Kidney glomerular epithelial cell (primary cell): Measurements from ENCODE around the gene SETBP1.

Experiments
- DNase-seq: peaks from one replicate; lab custom pipeline; 2025; lab: John Stamatoyannopoulos, UW

The SETBP1 gene

GRCh38 chr18:45069546-45069945 is 388.9 kb downstream of the SETBP1 start:
- no peak for DNase-seq

- DNase-seq, result no peak
Observed at GRCh38 chr18:45071956-45072355, 391.3 kb downstream of the SETBP1 start.

GRCh38 chr18:45073556-45073955 is 392.9 kb downstream of the SETBP1 start:
- DNase-seq, result no peak

- no peak for DNase-seq
Observed at GRCh38 chr18:45081566-45082181, 401.0 kb downstream of the SETBP1 start.

- DNase-seq, result no peak
Observed at GRCh38 chr18:45083226-45083855, 402.7 kb downstream of the SETBP1 start.

- DNase-seq, result no peak
Observed at GRCh38 chr18:45084206-45084605, 403.5 kb downstream of the SETBP1 start.

GRCh38 chr18:45085916-45086624 is 405.4 kb downstream of the SETBP1 start:
- DNase-seq, result no peak

GRCh38 chr18:45086777-45087176 is 406.1 kb downstream of the SETBP1 start:
- no peak for DNase-seq

- DNase-seq, result no peak
Observed at GRCh38 chr18:45090526-45091140, 409.9 kb downstream of the SETBP1 start.

GRCh38 chr18:45100321-45101105 is 419.8 kb downstream of the SETBP1 start:
- DNase-seq, result no peak

GRCh38 chr18:45102126-45102525 is 421.4 kb downstream of the SETBP1 start:
- DNase-seq, result no peak

- no peak for DNase-seq
Observed at GRCh38 chr18:45102863-45103262, 422.2 kb downstream of the SETBP1 start.

GRCh38 chr18:45103319-45104048 is 422.8 kb downstream of the SETBP1 start:
- no peak for DNase-seq

GRCh38 chr18:45104049-45104395 is 423.3 kb downstream of the SETBP1 start:
- no peak for DNase-seq

- no peak for DNase-seq
Observed at GRCh38 chr18:45106331-45106774, 425.7 kb downstream of the SETBP1 start.

- no peak for DNase-seq
Observed at GRCh38 chr18:45107425-45107824, 426.7 kb downstream of the SETBP1 start.

GRCh38 chr18:45108754-45109153 is 428.1 kb downstream of the SETBP1 start:
- DNase-seq, result no peak

- no peak for DNase-seq
Observed at GRCh38 chr18:45109271-45109670, 428.6 kb downstream of the SETBP1 start.

GRCh38 chr18:45109706-45110105 is 429.0 kb downstream of the SETBP1 start:
- no peak for DNase-seq

GRCh38 chr18:45110577-45111501 is 430.2 kb downstream of the SETBP1 start:
- DNase-seq, result no peak
